Epidermal melanocyte (primary cell): ENCODE measurements around the gene MACROD2.
"Not testable (repeated sequence)": the region's sequence is repeated elsewhere in the genome, so short reads cannot be mapped to it uniquely, and the experiment has no call there.

Source experiments
- DNase-seq: peaks from one replicate; pipeline ENCODE4 v3.0.0; 2011; ENCODE audit warnings: low spot score; ENCODE audit not compliant: insufficient read length

Gene MACROD2

GRCh38 chr20:14896569-14896968, 901.3 kb downstream of the MACROD2 start:
- no peak for DNase-seq

- DNase-seq, result no peak
Observed at GRCh38 chr20:14897608-14898007, 902.3 kb downstream of the MACROD2 start.

- DNase-seq, result no peak
Observed at GRCh38 chr20:14902432-14903089, 907.2 kb downstream of the MACROD2 start.

- no peak for DNase-seq
Observed at GRCh38 chr20:14906908-14907434, 911.7 kb downstream of the MACROD2 start.

GRCh38 chr20:14910126-14910525, 914.8 kb downstream of the MACROD2 start:
- no peak for DNase-seq

GRCh38 chr20:14913896-14914620, 918.7 kb downstream of the MACROD2 start:
- no peak for DNase-seq

- no peak for DNase-seq
Observed at GRCh38 chr20:14914633-14915032, 919.3 kb downstream of the MACROD2 start.

- DNase-seq, result no peak
Observed at GRCh38 chr20:14915356-14915755, 920.0 kb downstream of the MACROD2 start.

- no peak for DNase-seq
Observed at GRCh38 chr20:14916360-14916920, 921.1 kb downstream of the MACROD2 start.

GRCh38 chr20:14918281-14918680, 923.0 kb downstream of the MACROD2 start:
- no peak for DNase-seq

- DNase-seq, result no peak
Observed at GRCh38 chr20:14918976-14919375, 923.7 kb downstream of the MACROD2 start.

- DNase-seq, result peak; percentile 26
Observed at GRCh38 chr20:14919501-14920081, 924.3 kb downstream of the MACROD2 start.

GRCh38 chr20:14921513-14921912, 926.2 kb downstream of the MACROD2 start:
- no peak for DNase-seq

GRCh38 chr20:14922503-14923267, 927.4 kb downstream of the MACROD2 start:
- no peak for DNase-seq

- DNase-seq, result no peak
Observed at GRCh38 chr20:14924433-14924832, 929.1 kb downstream of the MACROD2 start.

GRCh38 chr20:14925300-14925699, 930.0 kb downstream of the MACROD2 start:
- DNase-seq, result no peak

- DNase-seq, result not testable (repeated sequence)
Observed at GRCh38 chr20:14926436-14926835, 931.1 kb downstream of the MACROD2 start.

- no peak for DNase-seq
Observed at GRCh38 chr20:14928083-14928482, 932.8 kb downstream of the MACROD2 start.

GRCh38 chr20:14929388-14929787, 934.1 kb downstream of the MACROD2 start:
- no peak for DNase-seq

GRCh38 chr20:14932040-14932439, 936.7 kb downstream of the MACROD2 start:
- no peak for DNase-seq

GRCh38 chr20:14935285-14935684, 940.0 kb downstream of the MACROD2 start:
- no peak for DNase-seq
